CD14-positive monocyte (primary cell): ENCODE measurements around the gene NMU. TPM values are rescaled to one million over a fixed set of nuclear protein-coding genes. Genes with fewer than 3 reads are reported as not detected.

Source experiments
- DNase-seq, 3 donors: peaks; one replicate each; pipeline ENCODE4 v3.0.0-alpha.2; 2011 to 2022
- H2AFZ ChIP-seq: 2 replicates; pipeline ENCODE4 v1.6.0; 2012; ENCODE audit warnings: mild to moderate bottlenecking, low read depth, low read length, inconsistent platforms; ENCODE audit not compliant: insufficient read depth, poor library complexity, severe bottlenecking
- H3K27ac ChIP-seq, 2 donors: 1 replicate in 1 of 2; 2 replicates in 1 of 2; pipeline ENCODE4 v1.5.1; 2012 to 2013; ENCODE audit warnings: low read length in 2 of 2, control low read depth in 1 of 2, inconsistent platforms in 1 of 2, low read depth in 1 of 2, mild to moderate bottlenecking in 1 of 2
- H3K27me3 ChIP-seq, 2 donors: one replicate each; pipeline versions ENCODE4 v1.6.0 to v1.6.1; 2011 to 2013; ENCODE audit warnings: low read length in 2 of 2; ENCODE audit not compliant: control insufficient read depth in 2 of 2, insufficient read depth in 2 of 2
- H3K36me3 ChIP-seq, 2 donors: replicated peaks in 1 of 2; 1 replicate in 1 of 2; 2 replicates in 1 of 2; pipeline versions ENCODE4 v1.5.1 to v1.6.1; 2012 to 2013; ENCODE audit warnings: low read length in 2 of 2, control low read depth in 1 of 2, inconsistent platforms in 1 of 2, mild to moderate bottlenecking in 1 of 2; ENCODE audit not compliant: insufficient read depth in 2 of 2, control insufficient read depth in 1 of 2
- H3K4me1 ChIP-seq, 2 donors: 1 replicate in 1 of 2; 2 replicates in 1 of 2; pipeline versions ENCODE4 v1.5.1 to v1.6.1; 2012 to 2013; ENCODE audit warnings: low read length in 2 of 2, control low read depth in 1 of 2, inconsistent platforms in 1 of 2, mild to moderate bottlenecking in 1 of 2, moderate library complexity in 1 of 2; ENCODE audit not compliant: insufficient read depth in 2 of 2, control insufficient read depth in 1 of 2
- H3K4me2 ChIP-seq: replicated peaks from 2 replicates; pipeline ENCODE3; 2012; ENCODE audit warnings: low read length, moderate library complexity, mild to moderate bottlenecking; ENCODE audit not compliant: poor library complexity, severe bottlenecking; ENCODE audit errors: extremely low read depth
- H3K4me3 ChIP-seq, 3 experiments: fragments of 200-600 bp in 1 of 3; sonication (generic) in 1 of 3; replicated peaks in 1 of 3; 1 replicate in 2 of 3; 2 replicates in 1 of 3; pipeline ENCODE4 v1.5.1; 2011 to 2013; ENCODE audit warnings: low read length in 3 of 3, mild to moderate bottlenecking in 3 of 3, control low read depth in 2 of 3, low read depth in 2 of 3, inconsistent platforms in 1 of 3, moderate library complexity in 1 of 3
- H3K79me2 ChIP-seq: 2 replicates; pipeline ENCODE4 v1.6.0; 2012; ENCODE audit warnings: mild to moderate bottlenecking, control low read depth, inconsistent platforms, low read length, moderate library complexity; ENCODE audit not compliant: insufficient read depth
- H3K9ac ChIP-seq: 2 replicates; pipeline ENCODE4 v1.6.0; 2017; ENCODE audit warnings: low read length, mild to moderate bottlenecking; ENCODE audit not compliant: insufficient read depth, poor library complexity, severe bottlenecking
- H3K9me3 ChIP-seq, 2 donors: replicated peaks in 1 of 2; 1 replicate in 1 of 2; 2 replicates in 1 of 2; pipeline versions ENCODE4 v1.5.1 to v1.6.1; 2012 to 2013; ENCODE audit warnings: low read length in 2 of 2, control low read depth in 1 of 2; ENCODE audit not compliant: control insufficient read depth in 1 of 2, insufficient read depth in 1 of 2
- H4K20me1 ChIP-seq: 2 replicates; pipeline ENCODE4 v1.6.0; 2012; ENCODE audit warnings: mild to moderate bottlenecking, low read length, control low read depth, moderate library complexity; ENCODE audit not compliant: insufficient read depth
- H3K27ac Mint-ChIP-seq, 7 donors: one replicate each; pipeline ENCODE4 v1.8.0; 2020; ENCODE audit warnings: mild to moderate bottlenecking in 7 of 7, mixed read lengths in 7 of 7, moderate library complexity in 6 of 7, inconsistent platforms in 2 of 7
- H3K27me3 Mint-ChIP-seq, 3 donors: one replicate each; pipeline ENCODE4 v1.8.0; 2021 to 2022; ENCODE audit warnings: low read depth in 3 of 3, mild to moderate bottlenecking in 3 of 3, mixed read lengths in 3 of 3, moderate library complexity in 3 of 3, inconsistent platforms in 1 of 3
- H3K36me3 Mint-ChIP-seq, 2 donors: one replicate each; pipeline ENCODE4 v1.8.0; 2020; ENCODE audit warnings: mixed read lengths in 2 of 2, inconsistent platforms in 1 of 2, mild to moderate bottlenecking in 1 of 2
- H3K4me1 Mint-ChIP-seq: one replicate; pipeline ENCODE4 v1.8.0; 2020; ENCODE audit warnings: mild to moderate bottlenecking, mixed read lengths
- H3K4me3 Mint-ChIP-seq, 2 donors: one replicate each; pipeline ENCODE4 v1.8.0; 2020; ENCODE audit warnings: mild to moderate bottlenecking in 2 of 2, mixed read lengths in 2 of 2, moderate library complexity in 1 of 2
- H3K9me3 Mint-ChIP-seq, 7 donors: one replicate each; pipeline ENCODE4 v1.8.0; 2020 to 2022; ENCODE audit warnings: mixed read lengths in 7 of 7, mild to moderate bottlenecking in 6 of 7, moderate library complexity in 6 of 7, inconsistent platforms in 2 of 7
- WGBS: methylation state at CpG from one replicate; pipeline ENCODE4 v1.1.5; 2013; ENCODE audit warnings: missing lambda C conversion rate; ENCODE audit not compliant: insufficient coverage; 5-methylcytosine and 5-hydroxymethylcytosine counted together
- intact Hi-C, 2 donors: fragments of 100-400 bp; cut with micrococcal nuclease; formaldehyde crosslinking; loops; one replicate each; pipeline versions ENCODE4 v1.15.0 to v1.15.1; 2023
- polyA plus RNA-seq, 3 donors: library from polyadenylated mRNA; depleted of rRNA in 1 of 3; unstranded in 2 of 3; stranded (reverse) in 1 of 3; fragments of 300-500 nt in 2 of 3; fragments of >200 nt in 1 of 3; fragmentation: Illumina TruSeq in 2 of 3; gene quantifications; 1 replicate in 2 of 3; 2 replicates in 1 of 3; pipeline ENCODE4 v1.2.3, GENCODE V29; 2012 to 2021
- TF ChIP-seq, protein P1 (sequence below): fragments of 200-600 bp; IDR thresholded peaks from one replicate; pipeline ENCODE4 v1.8.0; 2022; ENCODE audit warnings: antibody characterized with exemption, mild to moderate bottlenecking

Gene NMU
- polyA plus RNA-seq, 3 donors = not detected

DNA sequence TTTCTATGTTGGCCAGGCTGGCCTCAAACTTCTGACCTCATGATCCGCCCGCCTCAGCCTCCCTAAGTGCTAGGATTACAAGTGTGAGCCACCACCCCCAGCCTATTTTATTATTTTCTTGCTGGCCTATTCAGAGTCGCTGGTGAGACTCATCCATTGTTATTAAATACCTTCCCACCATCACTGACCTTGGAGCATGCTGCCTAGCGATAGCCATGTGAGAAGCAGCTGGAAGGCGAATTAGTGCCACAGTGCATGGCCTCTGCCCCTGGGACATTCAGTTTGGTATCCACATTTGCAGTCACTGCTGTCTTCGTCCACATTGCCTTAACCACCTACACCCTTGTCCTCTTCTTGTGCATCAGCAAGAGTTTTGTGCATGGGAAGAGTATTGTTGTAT, 32.4 kb upstream of the NMU start:
- Histone ChIP-seq H3K9ac (no peak overlapping the region), H3K36me3 (no peaks in the 10 kb centered on the region), H3K9me3 (peaks cover 0 to 7% of the 10 kb centered on the region in 2 donors), H3K79me2 (no peaks in the 10 kb centered on the region), H3K4me2 (no peak overlapping the region), H3K27ac (no peak overlapping the region), H3K4me1 (no peaks in the 10 kb centered on the region), H3K4me3 (no peak overlapping the region), H4K20me1 (no peaks in the 10 kb centered on the region), H3K27me3 (peaks cover 0 to 3% of the 10 kb centered on the region in 2 donors), H2AFZ (no peak overlapping the region)
- Mint-ChIP-seq H3K27ac (no peak overlapping the region), H3K4me1 (no peaks in the 10 kb centered on the region), H3K9me3 (peaks cover 0 to 9% (median 3%) of the 10 kb centered on the region in 7 donors), H3K4me3 (no peak overlapping the region), H3K27me3 (peaks cover 1 to 4% (median 3%) of the 10 kb centered on the region in 3 donors), H3K36me3 (no peaks in the 10 kb centered on the region)
- TF ChIP-seq, protein P1, sequence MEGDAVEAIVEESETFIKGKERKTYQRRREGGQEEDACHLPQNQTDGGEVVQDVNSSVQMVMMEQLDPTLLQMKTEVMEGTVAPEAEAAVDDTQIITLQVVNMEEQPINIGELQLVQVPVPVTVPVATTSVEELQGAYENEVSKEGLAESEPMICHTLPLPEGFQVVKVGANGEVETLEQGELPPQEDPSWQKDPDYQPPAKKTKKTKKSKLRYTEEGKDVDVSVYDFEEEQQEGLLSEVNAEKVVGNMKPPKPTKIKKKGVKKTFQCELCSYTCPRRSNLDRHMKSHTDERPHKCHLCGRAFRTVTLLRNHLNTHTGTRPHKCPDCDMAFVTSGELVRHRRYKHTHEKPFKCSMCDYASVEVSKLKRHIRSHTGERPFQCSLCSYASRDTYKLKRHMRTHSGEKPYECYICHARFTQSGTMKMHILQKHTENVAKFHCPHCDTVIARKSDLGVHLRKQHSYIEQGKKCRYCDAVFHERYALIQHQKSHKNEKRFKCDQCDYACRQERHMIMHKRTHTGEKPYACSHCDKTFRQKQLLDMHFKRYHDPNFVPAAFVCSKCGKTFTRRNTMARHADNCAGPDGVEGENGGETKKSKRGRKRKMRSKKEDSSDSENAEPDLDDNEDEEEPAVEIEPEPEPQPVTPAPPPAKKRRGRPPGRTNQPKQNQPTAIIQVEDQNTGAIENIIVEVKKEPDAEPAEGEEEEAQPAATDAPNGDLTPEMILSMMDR = no peak
- DNase-seq = no peak
- intact Hi-C loops = no loop called here
- WGBS = 92% methylated on average over 5 of the region's 6 CpGs

GRCh38 chr4:55666535-55666934, 30.4 kb upstream of the NMU start:
- no peaks in the 10 kb centered on the region for H3K36me3 Mint-ChIP-seq
- H3K36me3 ChIP-seq = no peaks in the 10 kb centered on the region
- no CpG with 5 or more reads among the region's 1 CpG for WGBS

More at GRCh38 chr4:55666535-55666934, 30.4 kb upstream of the NMU start:
- Mint-ChIP-seq H3K9me3 (peaks cover 0 to 8% (median 1%) of the 10 kb centered on the region in 7 donors), H3K27ac (no peak overlapping the region), H3K4me3 (no peak overlapping the region), H3K4me1 (no peaks in the 10 kb centered on the region), H3K27me3 (peaks cover 4 to 5% (median 4%) of the 10 kb centered on the region in 3 donors)
- Histone ChIP-seq H3K9ac (no peak overlapping the region), H4K20me1 (no peaks in the 10 kb centered on the region), H3K27ac (no peak overlapping the region), H3K4me3 (no peak overlapping the region), H3K4me2 (no peak overlapping the region), H3K27me3 (peaks cover 0 to 3% of the 10 kb centered on the region in 2 donors), H2AFZ (no peak overlapping the region), H3K79me2 (no peaks in the 10 kb centered on the region), H3K4me1 (no peaks in the 10 kb centered on the region), H3K9me3 (no peaks in the 10 kb centered on the region)
- TF ChIP-seq, protein P1 = no peak
- intact Hi-C loops = no loop called here
- DNase-seq = no peak
